ENCODE data around the gene SAMD4B. TPM values are rescaled to one million over a fixed set of nuclear protein-coding genes. Genes with fewer than 3 reads are reported as not detected.

SAMD4B gene
- total RNA-seq, 1 experiment from 2014 or later, result 135 TPM

GRCh38 chr19:39384839-39385568 is 42.8 kb downstream of the SAMD4B start:
- Histone ChIP-seq H2AFZ (ENCODE audit: low read length) (no peak overlapping the region), H2BK12ac (ENCODE audit: insufficient read length, low read depth, low read length) (no peak overlapping the region), H3K4me1 (ENCODE audit: insufficient read depth, low read length) (no peaks in the 10 kb centered on the region), H3K27ac (ENCODE audit: insufficient read length, low read depth, low read length) (no peak overlapping the region), H3K23ac (ENCODE audit: insufficient read length, low read depth, low read length) (no peak overlapping the region), H3T11ph (ENCODE audit: low read length) (no peak overlapping the region), H2BK120ac (ENCODE audit: low read depth, low read length, poor library complexity, severe bottlenecking) (no peak overlapping the region), H3K4me2 (ENCODE audit: insufficient read depth, insufficient read length, low read length) (no peak overlapping the region), H3K4ac (ENCODE audit: low read depth, low read length) (no peak overlapping the region), H4K5ac (ENCODE audit: insufficient read length, low read depth, low read length) (no peak overlapping the region), H2BK20ac (ENCODE audit: low read depth, low read length, poor library complexity, severe bottlenecking) (no peak overlapping the region), H4K8ac (replicated peaks; ENCODE audit: insufficient read length, low read depth, low read length) (no peak overlapping the region), H2AK5ac (ENCODE audit: insufficient read length, low read length) (no peak overlapping the region), H3K27me3 (ENCODE audit: insufficient read depth, low read length) (no peaks in the 10 kb centered on the region), H3K79me2 (ENCODE audit: insufficient read depth, low read length) (no peaks in the 10 kb centered on the region), H2BK5ac (ENCODE audit: insufficient read length, low read length) (no peak overlapping the region), H4K91ac (ENCODE audit: insufficient read length, low read depth, low read length) (no peak overlapping the region), H3K9me3 (ENCODE audit: control insufficient read depth, low read depth, low read length) (no peaks in the 10 kb centered on the region), H2BK15ac (ENCODE audit: low read depth, low read length) (no peak overlapping the region), H3K23me2 (ENCODE audit: insufficient read length, low read depth, low read length, poor library complexity, severe bottlenecking) (no peaks in the 10 kb centered on the region), H3K9ac (ENCODE audit: extremely low read depth, insufficient read length, low read length) (no peak overlapping the region), H3K18ac (ENCODE audit: insufficient read length, low read depth, low read length) (no peak overlapping the region), H3K79me1 (ENCODE audit: insufficient read depth, low read depth, low read length, poor library complexity, severe bottlenecking) (no peaks in the 10 kb centered on the region), H4K20me1 (ENCODE audit: control insufficient read depth, insufficient read depth, insufficient read length) (no peaks in the 10 kb centered on the region), H3K56ac (ENCODE audit: insufficient read length, low read depth, low read length) (no peak overlapping the region), H3K14ac (ENCODE audit: insufficient read depth, low read length) (no peak overlapping the region; the same call in 1 of the 2 replicates)
- no CpG with 5 or more reads among the region's 9 CpGs for WGBS (ENCODE audit: extremely low coverage, insufficient read length, low lambda C conversion rate)
- H3K9me3 Mint-ChIP-seq, result no peaks in the 10 kb centered on the region
- H3K27ac Mint-ChIP-seq, result peak overlapping the region in 2 of 3 experiments; percentile 53 to 64; a peak in 3 of 7 replicates
- no peak for TF ChIP-seq CTCF (conservative IDR thresholded peaks at IDR 0.05)
- H3K36me3 Mint-ChIP-seq (ENCODE audit: insufficient read depth in 1 of 3, low read depth in 3 of 3), result peaks cover 50 to 88% (median 87%) of the 10 kb centered on the region in 3 experiments
- no peaks in the 10 kb centered on the region for H3K27me3 Mint-ChIP-seq (ENCODE audit: low read depth)
- DNase-seq, result no peak
- peaks cover 3 to 7% of the 10 kb centered on the region in 2 experiments; a peak in 3 of 4 replicates for H3K4me1 Mint-ChIP-seq
- H3K4me3 Mint-ChIP-seq, result peak overlapping the region in 1 of 2 experiments; percentile 16; a peak in 1 of 5 replicates
